Inflammatory macrophage treated with lipopolysaccharide for 4 hours (primary cell): Measurements from ENCODE around the gene PRKD2.

Experiments
- DNase-seq: peaks from one replicate; pipeline ENCODE4 v3.0.0-alpha.2; 2020

The PRKD2 gene

DNA sequence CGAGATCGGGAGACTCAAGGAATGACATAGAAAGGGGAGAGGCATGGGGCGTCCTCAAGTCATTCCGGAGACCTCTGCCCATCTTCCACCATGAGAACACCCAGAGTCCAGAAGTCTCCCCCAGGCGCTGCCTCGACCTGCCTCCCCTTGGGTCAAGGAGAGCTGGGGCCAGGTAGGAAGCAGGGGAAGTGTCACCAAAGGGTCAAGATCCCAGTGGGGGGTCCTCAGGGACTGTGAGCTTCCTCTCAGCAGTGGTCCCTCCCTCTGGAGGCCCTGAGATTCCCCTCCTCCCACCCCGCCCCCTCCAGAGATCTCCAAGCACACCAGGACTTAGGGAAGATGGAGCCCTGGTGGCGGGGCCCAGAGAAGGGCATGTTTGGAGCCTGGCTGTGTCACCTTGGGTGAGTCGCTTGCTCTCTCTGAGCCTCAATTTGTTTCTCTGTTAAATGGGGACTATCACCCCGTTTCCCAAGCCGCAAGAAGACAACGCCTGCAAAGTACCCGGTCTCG is 56.9 kb downstream of the PRKD2 start:
- DNase-seq: no peak

DNA sequence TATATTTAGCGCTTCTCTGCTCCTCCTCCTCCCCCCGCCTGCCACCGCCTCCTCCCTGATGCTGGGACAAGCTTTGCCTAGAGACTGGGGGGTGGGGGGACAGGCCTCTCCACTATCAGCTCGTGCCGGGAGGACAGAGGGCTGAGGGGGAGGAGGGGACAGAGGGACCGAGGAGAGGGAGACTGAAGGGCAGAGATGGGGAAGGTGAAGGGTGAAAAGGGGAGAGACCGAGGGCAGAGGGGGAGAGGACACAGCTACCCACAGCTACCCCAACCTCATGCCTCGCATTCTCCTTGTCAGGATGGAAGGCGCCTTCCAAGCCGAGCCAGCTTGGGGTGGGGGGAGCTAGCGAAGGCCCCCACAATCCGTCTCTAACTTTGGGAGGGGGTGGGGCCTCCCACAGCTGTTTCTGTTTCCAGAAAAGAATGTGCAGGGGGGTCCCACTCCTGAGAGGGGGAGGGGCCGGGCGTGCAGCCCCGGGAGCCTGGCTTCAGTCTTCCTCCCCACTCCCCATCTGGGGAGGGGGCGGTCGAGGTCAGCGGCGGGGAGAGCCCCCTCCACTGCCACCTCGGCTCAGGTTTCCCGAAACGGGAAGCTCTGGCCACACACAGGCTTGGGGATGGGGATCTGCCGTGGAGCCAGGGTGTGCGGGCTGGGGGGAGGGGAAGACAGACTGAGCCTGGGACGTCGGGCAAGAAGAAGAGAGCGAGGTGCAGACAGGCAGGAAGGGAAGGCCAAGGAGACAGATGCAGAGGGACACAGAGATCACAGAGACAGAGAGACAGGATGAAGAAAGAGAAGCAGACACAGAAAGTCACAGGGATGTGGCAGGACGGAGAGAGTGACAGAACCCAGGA is 57.5 kb downstream of the PRKD2 start:
- DNase-seq: no peak

DNA sequence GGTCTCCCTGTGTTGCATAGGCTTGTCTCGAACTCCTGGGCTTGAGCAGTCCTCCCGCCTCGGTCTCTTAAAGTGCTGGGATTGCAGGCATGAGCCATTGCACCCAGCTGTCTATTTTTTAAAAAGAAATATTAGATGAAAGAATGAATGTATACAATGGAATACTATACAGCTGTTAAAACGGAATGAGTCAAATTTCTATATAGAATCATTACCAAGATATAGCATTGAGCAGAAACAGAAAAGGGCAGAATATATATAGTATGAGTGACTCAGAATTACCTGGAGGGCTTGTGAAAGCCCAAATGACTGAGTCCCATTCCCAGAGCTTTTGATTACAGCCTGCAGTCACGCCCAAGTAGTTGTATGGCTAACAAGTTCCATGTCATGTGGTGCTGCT is 60.4 kb downstream of the PRKD2 start:
- DNase-seq: no peak

DNA sequence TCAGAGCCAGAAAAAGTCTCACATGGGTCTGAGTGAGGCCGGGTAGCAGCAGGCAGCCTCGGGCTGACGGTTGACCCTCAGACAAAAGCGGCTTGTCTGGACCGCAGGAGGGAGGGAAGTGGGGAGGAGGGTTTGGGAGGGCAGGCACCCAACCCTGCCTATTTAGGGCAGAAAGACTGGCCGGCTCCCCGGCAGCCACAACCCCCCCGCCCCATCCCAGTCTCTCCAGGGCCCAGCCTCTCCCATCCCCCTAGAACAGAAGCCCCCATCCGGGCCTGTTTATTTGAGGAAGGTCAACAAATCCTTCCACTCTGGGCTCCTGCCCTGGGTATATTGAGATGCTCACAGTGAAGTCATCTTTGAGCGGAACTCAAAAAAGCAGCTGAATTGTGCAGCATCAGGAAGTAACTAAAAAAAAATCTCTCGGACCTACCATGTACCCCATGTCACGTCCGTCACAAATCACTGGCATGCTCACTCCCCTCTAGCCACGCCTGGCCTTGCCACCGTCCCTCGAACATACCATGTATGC is 62.2 kb downstream of the PRKD2 start:
- DNase-seq: no peak

DNA sequence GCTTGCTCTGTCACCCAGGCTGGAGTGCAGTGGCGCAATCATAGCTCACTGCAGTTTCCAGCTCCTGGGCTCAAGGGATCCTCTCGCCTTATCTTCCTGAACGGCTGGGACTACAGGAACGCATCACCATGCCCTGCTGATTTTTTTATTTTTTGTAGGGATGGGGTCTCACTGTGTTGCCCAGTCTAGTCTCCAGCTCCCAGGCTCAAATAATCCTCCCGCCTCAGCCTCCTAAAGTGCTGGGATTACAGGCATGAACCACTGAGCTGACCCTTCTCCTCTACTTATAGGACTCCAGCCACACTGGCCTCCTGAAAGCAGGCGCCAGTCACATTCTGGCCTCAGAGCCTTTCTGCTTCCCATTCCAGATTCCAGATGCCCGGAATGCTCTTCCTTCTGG is 66.5 kb downstream of the PRKD2 start:
- no peak for DNase-seq

- no peak for DNase-seq
Observed at GRCh38 chr19:46648961-46649960, 67.7 kb downstream of the PRKD2 start.

DNA sequence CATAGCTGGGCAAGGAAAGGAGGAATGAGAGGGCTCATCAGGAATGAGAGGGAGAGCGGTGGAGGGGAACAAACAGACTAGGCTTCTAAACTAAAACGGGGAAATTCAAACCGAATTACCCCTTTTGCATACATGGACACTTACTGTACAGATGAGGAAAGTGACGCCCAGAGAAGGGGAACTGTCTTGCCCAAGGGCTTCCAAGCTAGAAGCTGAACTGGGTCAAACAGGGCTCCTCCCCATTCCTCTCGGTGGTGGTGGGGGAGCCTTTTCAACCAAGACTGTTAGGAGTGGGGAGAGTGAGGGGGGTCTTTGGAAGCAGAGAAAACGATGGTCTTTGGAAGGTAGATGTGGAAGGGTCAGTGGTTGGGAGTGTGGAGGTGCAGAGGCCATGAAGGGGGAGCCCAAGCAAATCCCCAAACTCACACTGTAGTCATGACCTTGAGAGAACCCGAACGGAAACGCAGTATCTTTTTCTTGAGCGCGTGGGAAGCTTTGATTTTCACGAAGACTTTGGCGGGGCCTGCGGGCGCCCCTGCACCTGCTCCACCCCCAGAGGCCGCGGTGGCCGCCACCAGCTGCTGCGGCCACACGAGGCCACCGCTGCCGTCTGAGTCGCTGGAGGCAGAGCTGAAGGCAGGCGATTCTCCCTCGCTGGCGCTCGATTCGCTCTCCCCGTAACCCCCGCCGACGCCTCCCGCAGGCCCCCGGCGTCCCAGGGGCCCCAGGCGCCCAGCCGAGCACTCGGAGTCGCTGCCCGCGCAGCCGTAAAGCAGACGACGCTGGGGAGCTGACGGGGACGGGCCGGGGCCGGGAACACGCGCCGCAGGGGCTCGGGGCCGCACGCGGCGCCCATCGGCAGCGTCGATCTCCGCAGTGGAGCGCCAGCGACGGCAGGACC is 68.6 kb downstream of the PRKD2 start:
- DNase-seq: peak; percentile 81

DNA sequence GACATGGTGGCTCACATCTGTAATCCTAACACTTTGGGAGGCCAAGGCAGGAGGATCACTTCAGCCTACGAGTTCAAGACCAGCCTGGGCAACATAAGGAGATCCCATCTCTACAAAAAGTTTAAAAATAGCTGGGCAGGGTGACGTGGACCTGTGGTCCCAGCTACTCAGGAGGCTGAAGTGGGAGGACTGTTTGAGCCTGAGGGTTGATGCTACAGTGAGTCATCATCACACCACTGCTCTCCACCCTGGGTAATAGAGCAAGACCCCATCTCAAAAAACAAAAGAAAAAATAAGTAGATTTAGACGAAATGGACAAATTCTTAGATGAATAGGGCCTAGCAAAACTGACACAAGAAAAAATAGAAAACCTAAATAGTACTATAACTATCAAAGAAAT is 70.5 kb downstream of the PRKD2 start:
- no peak for DNase-seq

- no peak for DNase-seq
Observed at GRCh38 chr19:46644720-46645119, 72.2 kb downstream of the PRKD2 start.

DNA sequence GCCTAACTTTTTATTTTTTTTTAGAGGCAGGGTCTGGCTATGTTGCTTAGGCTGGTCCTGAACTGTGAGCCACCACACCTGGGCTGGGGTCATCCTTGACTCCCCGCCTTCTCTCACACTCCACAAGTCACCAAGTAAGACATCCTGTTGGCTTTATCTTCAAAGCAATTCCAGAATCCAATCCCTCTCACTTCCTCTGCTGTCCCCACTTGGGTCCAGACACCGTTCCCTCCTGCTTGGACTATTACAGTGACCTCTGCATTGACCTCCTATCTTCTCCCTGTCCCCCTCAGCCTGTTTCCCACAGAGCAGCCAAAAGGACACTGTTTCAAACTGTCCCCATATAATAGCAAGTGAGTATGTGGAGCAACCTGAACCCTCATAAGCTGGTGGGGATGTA is 76.3 kb downstream of the PRKD2 start:
- DNase-seq: no peak

- peak; percentile 83 for DNase-seq
Observed at GRCh38 chr19:46639358-46640182, 77.3 kb downstream of the PRKD2 start.

- no peak for DNase-seq
Observed at GRCh38 chr19:46637224-46637623, 79.7 kb downstream of the PRKD2 start.

GRCh38 chr19:46635920-46636761 is 80.8 kb downstream of the PRKD2 start, which contains the start of gene GNG8:
Gene GNG8, minus strand, starts transcription at chr19:46636202. Its CDS starts 1,520 bp downstream, at chr19:46634682.
- no peak for DNase-seq

DNA sequence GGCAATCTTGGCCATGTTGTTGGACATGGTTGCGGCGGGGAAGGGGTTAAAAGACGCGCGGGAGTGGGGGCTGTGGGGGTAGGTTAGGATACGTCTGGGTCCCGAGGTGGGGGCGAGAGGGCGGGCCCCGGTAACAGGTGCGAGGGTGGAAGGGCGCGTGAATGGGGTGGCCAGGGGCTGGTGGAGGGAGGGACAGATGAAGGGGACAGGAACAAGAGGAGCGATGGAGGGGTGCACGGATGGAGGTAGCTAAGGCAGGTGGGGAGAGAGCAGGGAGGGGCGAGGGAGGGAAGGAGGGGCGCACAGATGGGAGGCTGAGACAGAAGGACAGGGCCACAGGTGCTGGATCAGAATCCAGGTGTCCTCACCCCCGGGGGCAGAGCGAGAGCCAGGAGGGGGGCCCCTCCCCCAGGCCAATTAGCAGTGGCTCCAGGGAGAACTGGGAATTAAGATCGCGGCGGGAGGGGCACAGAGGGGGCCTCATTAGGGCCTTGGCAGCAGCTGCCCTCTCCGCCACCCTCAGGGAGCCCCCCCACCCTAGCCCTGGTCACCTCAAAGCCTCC is 82.2 kb downstream of the PRKD2 start:
- DNase-seq: no peak

GRCh38 chr19:46634045-46634655 is 82.8 kb downstream of the PRKD2 start:
- peak; percentile 92 for DNase-seq

- DNase-seq: no peak
Observed at GRCh38 chr19:46633130-46633529, 83.8 kb downstream of the PRKD2 start.

GRCh38 chr19:46631481-46631880 is 85.4 kb downstream of the PRKD2 start:
- no peak for DNase-seq

DNA sequence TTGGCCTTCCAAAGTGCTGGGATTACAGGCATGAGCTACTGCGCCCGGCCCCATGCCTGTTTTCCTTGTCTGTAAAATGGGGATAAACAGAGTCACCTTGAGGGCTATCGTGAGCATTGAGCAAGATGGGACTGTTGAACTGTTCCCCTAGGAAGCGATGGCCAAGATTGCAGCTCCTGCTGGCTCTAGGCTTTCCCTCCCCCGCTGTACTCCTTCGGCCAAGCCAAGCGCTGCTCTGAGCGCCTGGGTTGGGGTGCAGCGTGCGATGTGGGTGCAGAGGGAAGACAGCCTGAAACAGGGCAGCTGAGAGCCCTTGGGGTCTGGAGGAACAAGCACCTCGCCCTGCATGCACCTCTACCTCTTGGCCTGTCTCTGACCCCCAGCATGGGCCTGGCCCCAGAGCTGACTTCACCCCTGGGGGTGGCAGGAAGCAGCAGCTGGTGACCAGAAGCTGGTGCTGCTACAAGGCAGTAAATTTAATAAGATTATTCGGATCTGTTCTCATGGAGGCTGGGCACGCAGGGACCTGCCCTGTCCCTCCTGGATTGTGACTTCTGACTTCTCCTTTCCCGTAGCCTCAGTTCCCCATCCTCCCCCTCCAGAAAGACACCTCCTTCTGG is 86.2 kb downstream of the PRKD2 start:
- DNase-seq: no peak

- DNase-seq: no peak
Observed at GRCh38 chr19:46629546-46630025, 87.3 kb downstream of the PRKD2 start.
